Measurements from ENCODE around the gene DNAH10. TPM values are rescaled to one million over a fixed set of nuclear protein-coding genes. Genes with fewer than 3 reads are reported as not detected.

The DNAH10 gene
- polyA plus RNA-seq, 4 donors = 4.1 to 7.3 (median 5.3) TPM

GRCh38 chr12:123873793-123874192 is 111.7 kb downstream of the DNAH10 start:
- DNase-seq (ENCODE audit: low read depth in 4 of 4, low spot score in 2 of 4) = no peak

GRCh38 chr12:123877968-123878367 is 115.9 kb downstream of the DNAH10 start:
- no peak for DNase-seq (ENCODE audit: low read depth in 4 of 4, low spot score in 2 of 4)

GRCh38 chr12:123879101-123879500 is 117.0 kb downstream of the DNAH10 start:
- DNase-seq (ENCODE audit: low read depth in 4 of 4, low spot score in 2 of 4) = no peak

GRCh38 chr12:123879691-123880090 is 117.6 kb downstream of the DNAH10 start:
- DNase-seq (ENCODE audit: low read depth in 4 of 4, low spot score in 2 of 4) = no peak

- DNase-seq (ENCODE audit: low read depth in 4 of 4, low spot score in 2 of 4) = no peak
These were observed 120.1 kb downstream of the DNAH10 start for GRCh38 chr12:123882161-123882705.

- no peak for DNase-seq (ENCODE audit: low read depth in 4 of 4, low spot score in 2 of 4)
These were observed 124.2 kb downstream of the DNAH10 start for GRCh38 chr12:123886258-123886657.

- no peak for DNase-seq (ENCODE audit: low read depth in 4 of 4, low spot score in 2 of 4)
These were observed 125.0 kb downstream of the DNAH10 start for GRCh38 chr12:123886931-123887582.

GRCh38 chr12:123888989-123889388 is 126.9 kb downstream of the DNAH10 start:
- no peak for DNase-seq (ENCODE audit: low read depth in 4 of 4, low spot score in 2 of 4)

- DNase-seq (ENCODE audit: low read depth in 4 of 4, low spot score in 2 of 4) = no peak
These were observed 127.9 kb downstream of the DNAH10 start for GRCh38 chr12:123889848-123890535.

GRCh38 chr12:123890536-123890902 is 128.4 kb downstream of the DNAH10 start:
- DNase-seq (ENCODE audit: low read depth in 4 of 4, low spot score in 2 of 4) = no peak

- no peak for DNase-seq (ENCODE audit: low read depth in 4 of 4, low spot score in 2 of 4)
These were observed 128.9 kb downstream of the DNAH10 start for GRCh38 chr12:123891011-123891410.

GRCh38 chr12:123891516-123892179 is 129.5 kb downstream of the DNAH10 start:
- DNase-seq (ENCODE audit: low read depth in 4 of 4, low spot score in 2 of 4) = no peak

GRCh38 chr12:123892180-123892559 is 130.1 kb downstream of the DNAH10 start:
- no peak for DNase-seq (ENCODE audit: low read depth in 4 of 4, low spot score in 2 of 4)

- DNase-seq (ENCODE audit: low read depth in 4 of 4, low spot score in 2 of 4) = no peak
These were observed 130.8 kb downstream of the DNAH10 start for GRCh38 chr12:123892853-123893252.

- no peak for DNase-seq (ENCODE audit: low read depth in 4 of 4, low spot score in 2 of 4)
These were observed 131.2 kb downstream of the DNAH10 start for GRCh38 chr12:123893276-123893675.

- no peak for DNase-seq (ENCODE audit: low read depth in 4 of 4, low spot score in 2 of 4)
These were observed 132.8 kb downstream of the DNAH10 start for GRCh38 chr12:123894823-123895345.

- DNase-seq (ENCODE audit: low read depth in 4 of 4, low spot score in 2 of 4) = no peak
These were observed 133.3 kb downstream of the DNAH10 start for GRCh38 chr12:123895451-123895850.

GRCh38 chr12:123896767-123897166 is 134.7 kb downstream of the DNAH10 start:
- DNase-seq (ENCODE audit: low read depth in 4 of 4, low spot score in 2 of 4) = no peak

GRCh38 chr12:123897221-123897620 is 135.1 kb downstream of the DNAH10 start:
- no peak for DNase-seq (ENCODE audit: low read depth in 4 of 4, low spot score in 2 of 4)

GRCh38 chr12:123898673-123899072 is 136.6 kb downstream of the DNAH10 start:
- no peak for DNase-seq (ENCODE audit: low read depth in 4 of 4, low spot score in 2 of 4)

- no peak for DNase-seq (ENCODE audit: low read depth in 4 of 4, low spot score in 2 of 4)
These were observed 137.3 kb downstream of the DNAH10 start for GRCh38 chr12:123899368-123899767.
